GM18909 (cell line): Measurements from ENCODE around the gene RERE.

ENCODE experiments used
- ATAC-seq: cut with Tn5 transposase; IDR thresholded peaks from one replicate; pipeline ENCODE4 v1.9.1; 2021; ENCODE audit warnings: mild to moderate bottlenecking; ENCODE audit not compliant: unreplicated experiment, poor library complexity

The RERE gene

DNA sequence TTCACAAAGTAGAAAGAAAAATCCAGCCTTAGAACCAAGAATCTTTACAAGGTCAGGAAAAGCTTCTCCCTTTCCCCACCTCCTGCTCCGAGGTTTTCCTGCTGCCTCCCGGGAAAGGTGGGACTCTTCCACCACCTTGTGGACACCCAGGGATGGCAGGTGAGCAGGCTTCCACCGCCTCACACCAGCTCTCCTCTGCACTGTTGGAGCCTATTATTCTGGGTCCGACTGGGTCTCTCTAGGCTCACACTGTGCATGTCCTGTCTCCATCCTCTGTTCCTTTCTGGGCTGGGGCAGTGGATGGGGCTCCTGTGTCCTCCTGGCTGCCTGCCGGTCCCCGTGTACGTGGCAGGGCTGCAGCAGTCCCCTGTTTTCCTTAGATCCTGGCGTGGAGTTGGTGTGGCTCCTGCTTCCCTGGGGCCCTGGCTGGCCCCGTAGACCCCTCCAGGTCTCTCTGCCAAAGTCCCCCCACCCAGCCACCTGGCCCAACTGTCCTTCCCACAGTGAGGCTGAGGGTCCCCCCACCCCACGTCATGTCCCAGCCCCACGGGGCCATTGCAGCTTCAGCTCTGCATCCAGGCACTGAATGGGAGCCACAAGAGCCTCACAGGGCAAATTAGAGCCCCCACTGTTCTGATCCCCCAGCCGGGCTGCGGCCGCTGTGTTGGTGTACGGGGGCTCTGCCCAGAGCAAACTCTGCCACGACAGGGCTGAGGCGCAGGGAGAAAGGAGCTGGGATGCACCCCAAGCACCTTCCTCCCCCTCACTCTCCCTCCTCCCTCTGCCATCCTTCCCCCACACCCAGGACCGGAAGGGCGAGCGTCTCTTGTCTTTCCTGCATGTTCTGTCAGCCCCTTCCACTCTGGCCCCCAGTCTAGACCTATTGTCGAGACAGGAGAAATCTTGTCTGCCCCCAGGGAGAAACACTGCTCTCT, 502.8 kb downstream of the RERE start:
- ATAC-seq = no peak

GRCh38 chr1:8313231-8313630, 504.2 kb downstream of the RERE start:
- ATAC-seq = no peak

DNA sequence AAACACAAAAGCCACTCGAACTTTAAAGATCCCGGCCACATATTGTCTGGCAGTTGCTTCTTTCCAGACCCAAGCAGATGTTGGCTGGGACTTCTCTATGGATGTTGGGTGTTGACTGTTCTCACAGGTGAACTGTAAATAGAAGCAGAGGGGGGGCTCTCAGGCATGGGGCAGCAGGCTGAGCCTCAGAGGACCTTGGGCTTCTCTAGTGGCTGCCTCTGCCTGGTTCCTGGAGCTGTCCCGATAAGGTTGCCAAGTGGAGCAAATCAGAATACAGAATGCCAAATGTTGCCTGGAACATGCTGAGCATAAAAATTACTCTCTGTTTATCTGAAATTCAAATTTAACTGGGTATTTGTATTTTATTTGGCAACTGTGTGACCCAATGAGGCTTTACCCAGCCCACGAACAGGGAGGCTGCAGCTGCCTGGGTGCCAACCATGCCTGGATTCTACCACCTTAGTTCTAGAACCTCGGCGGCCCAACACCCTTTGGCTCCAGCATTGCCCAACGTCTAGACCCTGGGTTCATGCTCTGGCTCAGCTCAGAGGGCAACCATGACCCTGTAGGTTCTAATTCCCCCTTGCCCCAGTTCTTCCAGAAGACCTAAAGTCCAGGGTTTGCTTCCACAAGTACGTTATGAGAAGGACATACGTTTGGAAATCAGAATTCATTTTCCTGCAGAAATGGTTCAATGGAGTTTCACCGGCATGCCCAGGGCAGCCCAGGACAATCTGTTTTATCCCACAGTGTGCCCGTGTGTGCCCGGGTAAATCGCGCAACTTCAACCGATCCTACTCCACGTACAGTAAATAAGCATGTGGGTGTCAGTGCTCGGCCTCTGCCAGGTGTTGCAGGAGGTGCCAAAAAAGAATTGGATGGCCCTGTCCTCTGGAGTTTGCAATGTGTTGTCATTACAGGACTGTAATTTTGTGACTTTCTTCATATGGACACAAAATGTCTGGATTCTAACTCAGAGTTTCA, 504.9 kb downstream of the RERE start:
- ATAC-seq = no peak

GRCh38 chr1:8311068-8311718, 506.2 kb downstream of the RERE start:
- no peak for ATAC-seq

GRCh38 chr1:8307628-8308027, 509.8 kb downstream of the RERE start:
- no peak for ATAC-seq

GRCh38 chr1:8303876-8304275, 513.6 kb downstream of the RERE start:
- ATAC-seq = no peak

- no peak for ATAC-seq
These were observed 514.3 kb downstream of the RERE start for GRCh38 chr1:8303141-8303540.
